HepG2 (cell line): Measurements from ENCODE around the gene SEPHS2.

Source experiments
- AKAP8 ChIP-seq: sonication (generic); formaldehyde crosslinking; IDR thresholded peaks from 2 replicates; pipeline ENCODE4 v1.5.1; 2020; ENCODE audit warnings: mild to moderate bottlenecking, missing genetic modification reagents
- ETV6 ChIP-seq: sonication (generic); formaldehyde crosslinking; conservative IDR thresholded peaks from 2 replicates; pipeline ENCODE4 v1.4.0; 2020; ENCODE audit warnings: missing genetic modification reagents
- MIXL1 ChIP-seq: IDR thresholded peaks from 2 replicates; pipeline ENCODE4 v1.6.1; 2016
- POLR2A ChIP-seq, 2 experiments: IDR thresholded peaks; 2 replicates each; pipeline ENCODE4 v1.6.1; 2011; ENCODE audit warnings: low read depth in 2 of 2, low read length in 2 of 2, mild to moderate bottlenecking in 1 of 2, moderate library complexity in 1 of 2; ENCODE audit not compliant: insufficient read depth in 1 of 2

GRCh38 chr16:30481381-30481780 lies 35.7 kb upstream of the SEPHS2 start:
- TF ChIP-seq MIXL1 (CRISPR knock-in tag) (no peak), POLR2A (IDR thresholded peaks at IDR 0.05; ENCODE audit: insufficient read depth in 1 of 2, low read depth in 2 of 2, low read length in 2 of 2) (no peak), ETV6 (CRISPR knock-in tag) (no peak), AKAP8 (CRISPR knock-in tag) (no peak)
